CD4-positive, alpha-beta memory T cell (primary cell): ENCODE data around the gene NTNG1. TPM values are rescaled to one million over a fixed set of nuclear protein-coding genes. Genes with fewer than 3 reads are reported as not detected.
"Not testable (repeated sequence)": the region's sequence is repeated elsewhere in the genome, so short reads cannot be mapped to it uniquely, and the experiment has no call there.

ENCODE experiments used
- CTCF ChIA-PET: fragments of 350-600 bp; sonication (Branson Sonifier 250); formaldehyde crosslinking; loops from one replicate; lab custom pipeline; 2021; ENCODE audit warnings: inconsistent platforms; ENCODE audit not compliant: partially characterized antibody; lab: Charles Lee
- POLR2A ChIA-PET: fragments of 350-600 bp; sonication (Branson Sonifier 250); formaldehyde crosslinking; loops from one replicate; lab custom pipeline; 2021; ENCODE audit not compliant: partially characterized antibody; lab: Charles Lee
- DNase-seq, 5 donors: peaks; one replicate each; pipeline versions ENCODE4 v3.0.0 to v3.0.0-alpha.2; 2020 to 2022; ENCODE audit warnings: mixed read lengths in 1 of 5
- H3K27ac ChIP-seq: one replicate; pipeline ENCODE4 v1.7.0; 2013; ENCODE audit warnings: low read depth, low read length
- H3K27me3 ChIP-seq: 2 replicates; pipeline ENCODE4 v1.7.0; 2013; ENCODE audit warnings: mild to moderate bottlenecking, low read length, moderate library complexity; ENCODE audit not compliant: insufficient read depth
- H3K36me3 ChIP-seq: 2 replicates; pipeline ENCODE4 v1.7.0; 2013; ENCODE audit warnings: mild to moderate bottlenecking, low read length, moderate library complexity; ENCODE audit not compliant: insufficient read depth
- H3K4me1 ChIP-seq: 2 replicates; pipeline ENCODE4 v1.7.0; 2013; ENCODE audit warnings: mild to moderate bottlenecking, low read length, moderate library complexity; ENCODE audit not compliant: insufficient read depth
- H3K4me3 ChIP-seq, 2 donors: one replicate each; pipeline ENCODE4 v1.7.0; 2013; ENCODE audit warnings: low read length in 2 of 2, mild to moderate bottlenecking in 1 of 2
- H3K9me3 ChIP-seq, 2 donors: one replicate each; pipeline ENCODE4 v1.7.0; 2013; ENCODE audit warnings: low read length in 2 of 2, control low read depth in 1 of 2; ENCODE audit not compliant: control insufficient read depth in 1 of 2
- H3K27ac Mint-ChIP-seq, 7 donors: one replicate each; pipeline ENCODE4 v1.8.0; 2020 to 2021; ENCODE audit warnings: mixed read lengths in 7 of 7, mild to moderate bottlenecking in 6 of 7, inconsistent platforms in 3 of 7, moderate library complexity in 3 of 7
- H3K27me3 Mint-ChIP-seq, 2 donors: one replicate each; pipeline ENCODE4 v1.8.0; 2020 to 2021; ENCODE audit warnings: mixed read lengths in 2 of 2
- H3K36me3 Mint-ChIP-seq, 2 donors: one replicate each; pipeline ENCODE4 v1.8.0; 2020 to 2021; ENCODE audit warnings: mixed read lengths in 2 of 2, inconsistent platforms in 1 of 2, mild to moderate bottlenecking in 1 of 2
- H3K4me1 Mint-ChIP-seq, 4 donors: one replicate each; pipeline ENCODE4 v1.8.0; 2020 to 2021; ENCODE audit warnings: mixed read lengths in 4 of 4, mild to moderate bottlenecking in 1 of 4
- H3K4me3 Mint-ChIP-seq, 8 donors: one replicate each; pipeline ENCODE4 v1.8.0; 2020 to 2021; ENCODE audit warnings: mixed read lengths in 8 of 8, mild to moderate bottlenecking in 7 of 8, moderate library complexity in 6 of 8, inconsistent platforms in 3 of 8
- H3K9me3 Mint-ChIP-seq, 8 donors: one replicate each; pipeline ENCODE4 v1.8.0; 2020 to 2021; ENCODE audit warnings: mixed read lengths in 8 of 8, mild to moderate bottlenecking in 5 of 8, inconsistent platforms in 3 of 8, moderate library complexity in 1 of 8
- intact Hi-C: fragments of 100-400 bp; cut with micrococcal nuclease; formaldehyde crosslinking; loops from one replicate; pipeline ENCODE4 v1.15.1; 2023
- polyA plus RNA-seq, 2 donors: library from polyadenylated mRNA; unstranded; fragments of 300-500 nt; fragmentation: Illumina TruSeq; gene quantifications; one replicate each; pipeline ENCODE4 v1.2.3, GENCODE V29; 2021
- total RNA-seq, 2 experiments: library from RNA; stranded (reverse); gene quantifications; one replicate each; pipeline ENCODE4 v1.2.3, GENCODE V29; 2021

Gene NTNG1
- total and polyA plus RNA-seq, 4 experiments from 2014 or later: not detected

- H3K9me3 ChIP-seq, H3K27ac Mint-ChIP-seq, H3K27me3 ChIP-seq, H3K27me3 Mint-ChIP-seq, H3K27ac ChIP-seq, H3K4me1 ChIP-seq, H3K36me3 Mint-ChIP-seq, intact Hi-C loops, H3K4me3 ChIP-seq, POLR2A ChIA-PET, H3K4me1 Mint-ChIP-seq, H3K36me3 ChIP-seq, CTCF ChIA-PET, DNase-seq, H3K4me3 Mint-ChIP-seq: not testable (repeated sequence)
- peaks cover 0 to 33% (median 25%) of the 10 kb centered on the region in 8 donors for H3K9me3 Mint-ChIP-seq
These were observed 95.9 kb downstream of the NTNG1 start for GRCh38 chr1:107236760-107237159.

- no peaks in the 10 kb centered on the region for H3K36me3 Mint-ChIP-seq
- no peak overlapping the region for H3K27ac Mint-ChIP-seq
- Histone ChIP-seq H3K4me3 (no peak overlapping the region), H3K9me3 (no peaks in the 10 kb centered on the region), H3K27ac (no peak overlapping the region), H3K36me3 (no peaks in the 10 kb centered on the region), H3K4me1 (no peaks in the 10 kb centered on the region), H3K27me3 (no peaks in the 10 kb centered on the region)
- DNase-seq: no peak
- no peaks in the 10 kb centered on the region for H3K4me1 Mint-ChIP-seq
- peaks cover 0 to 9% (median 4%) of the 10 kb centered on the region in 8 donors for H3K9me3 Mint-ChIP-seq
- ChIA-PET CTCF (no interaction called here), POLR2A (no interaction called here)
- intact Hi-C loops: no loop called here
- H3K27me3 Mint-ChIP-seq: peaks cover 0 to 1% of the 10 kb centered on the region in 2 donors
- no peak overlapping the region for H3K4me3 Mint-ChIP-seq
These were observed 102.6 kb downstream of the NTNG1 start for GRCh38 chr1:107243461-107243860.

GRCh38 chr1:107244709-107245500 lies 104.1 kb downstream of the NTNG1 start:
- POLR2A ChIA-PET: no interaction called here
- CTCF ChIA-PET: no interaction called here
- Histone ChIP-seq H3K36me3 (no peaks in the 10 kb centered on the region), H3K4me1 (no peaks in the 10 kb centered on the region), H3K27me3 (no peaks in the 10 kb centered on the region), H3K9me3 (no peaks in the 10 kb centered on the region), H3K4me3 (no peak overlapping the region), H3K27ac (no peak overlapping the region)
- no peaks in the 10 kb centered on the region for H3K36me3 Mint-ChIP-seq
- intact Hi-C loops: no loop called here
- DNase-seq: no peak
- no peak overlapping the region for H3K4me3 Mint-ChIP-seq
- H3K27ac Mint-ChIP-seq: no peak overlapping the region
- peaks cover 0 to 5% (median 0%) of the 10 kb centered on the region in 8 donors for H3K9me3 Mint-ChIP-seq
- H3K4me1 Mint-ChIP-seq: no peaks in the 10 kb centered on the region
- peaks cover 0 to 1% of the 10 kb centered on the region in 2 donors for H3K27me3 Mint-ChIP-seq

GRCh38 chr1:107246775-107247345 lies 106.0 kb downstream of the NTNG1 start:
- H3K4me3 ChIP-seq: no peak overlapping the region
- H3K4me3 Mint-ChIP-seq: no peak overlapping the region
- H3K4me1 ChIP-seq: no peaks in the 10 kb centered on the region
- no peaks in the 10 kb centered on the region for H3K27me3 ChIP-seq
- intact Hi-C loops: no loop called here
- DNase-seq: no peak
- H3K36me3 Mint-ChIP-seq: no peaks in the 10 kb centered on the region
- no peak overlapping the region for H3K27ac Mint-ChIP-seq
- peaks cover 0 to 1% of the 10 kb centered on the region in 2 donors for H3K27me3 Mint-ChIP-seq
- H3K4me1 Mint-ChIP-seq: peaks cover 0 to 3% (median 0%) of the 10 kb centered on the region in 4 donors
- no peaks in the 10 kb centered on the region for H3K36me3 ChIP-seq
- CTCF ChIA-PET: no interaction called here
- H3K27ac ChIP-seq: no peak overlapping the region
- no peaks in the 10 kb centered on the region for H3K9me3 ChIP-seq
- POLR2A ChIA-PET: no interaction called here
- H3K9me3 Mint-ChIP-seq: peaks cover 0 to 5% (median 0%) of the 10 kb centered on the region in 8 donors

GRCh38 chr1:107247679-107248078 lies 106.8 kb downstream of the NTNG1 start:
- intact Hi-C loops: no loop called here
- CTCF ChIA-PET: no interaction called here

GRCh38 chr1:107250169-107250568 lies 109.3 kb downstream of the NTNG1 start:
- Mint-ChIP-seq H3K27me3 (no peaks in the 10 kb centered on the region), H3K9me3 (peaks cover 0 to 3% (median 0%) of the 10 kb centered on the region in 8 donors), H3K4me1 (peaks cover 0 to 3% (median 0%) of the 10 kb centered on the region in 4 donors), H3K36me3 (no peaks in the 10 kb centered on the region), H3K27ac (no peak overlapping the region), H3K4me3 (no peak overlapping the region)
- CTCF ChIA-PET: no interaction called here
- no peak overlapping the region for H3K27ac ChIP-seq
- no peaks in the 10 kb centered on the region for H3K27me3 ChIP-seq
- no peaks in the 10 kb centered on the region for H3K36me3 ChIP-seq
- no peak overlapping the region for H3K4me3 ChIP-seq
- POLR2A ChIA-PET: no interaction called here
- H3K4me1 ChIP-seq: no peaks in the 10 kb centered on the region
- intact Hi-C loops: no loop called here
- H3K9me3 ChIP-seq: no peaks in the 10 kb centered on the region
- DNase-seq: no peak

More at GRCh38 chr1:107247679-107248078, 106.8 kb downstream of the NTNG1 start:
- H3K4me3 Mint-ChIP-seq: no peak overlapping the region
- Histone ChIP-seq H3K9me3 (no peaks in the 10 kb centered on the region), H3K27me3 (no peaks in the 10 kb centered on the region), H3K27ac (no peak overlapping the region), H3K4me3 (no peak overlapping the region), H3K36me3 (no peaks in the 10 kb centered on the region), H3K4me1 (no peaks in the 10 kb centered on the region)
- peaks cover 0 to 3% (median 0%) of the 10 kb centered on the region in 8 donors for H3K9me3 Mint-ChIP-seq
- DNase-seq: no peak
- peaks cover 0 to 3% (median 0%) of the 10 kb centered on the region in 4 donors for H3K4me1 Mint-ChIP-seq
- POLR2A ChIA-PET: no interaction called here
- no peak overlapping the region for H3K27ac Mint-ChIP-seq
- H3K27me3 Mint-ChIP-seq: no peaks in the 10 kb centered on the region
- no peaks in the 10 kb centered on the region for H3K36me3 Mint-ChIP-seq

- Mint-ChIP-seq H3K27me3 (no peaks in the 10 kb centered on the region), H3K4me3 (no peak overlapping the region), H3K9me3 (peaks cover 0 to 3% (median 0%) of the 10 kb centered on the region in 8 donors), H3K4me1 (peaks cover 0 to 3% (median 0%) of the 10 kb centered on the region in 4 donors), H3K27ac (no peak overlapping the region), H3K36me3 (no peaks in the 10 kb centered on the region)
- Histone ChIP-seq H3K27me3 (no peaks in the 10 kb centered on the region), H3K27ac (no peak overlapping the region), H3K4me3 (no peak overlapping the region), H3K36me3 (no peaks in the 10 kb centered on the region), H3K9me3 (no peaks in the 10 kb centered on the region), H3K4me1 (no peaks in the 10 kb centered on the region)
- ChIA-PET POLR2A (no interaction called here), CTCF (no interaction called here)
- intact Hi-C loops: no loop called here
- no peak for DNase-seq
These were observed 110.2 kb downstream of the NTNG1 start for GRCh38 chr1:107251083-107251482.
